Brain pericyte (primary cell): ENCODE data around the gene PTPRE.

ENCODE experiments used
- DNase-seq: peaks from one replicate; pipeline ENCODE4 v3.0.0-alpha.2; 2012; ENCODE audit warnings: low read depth, low spot score

PTPRE gene

GRCh38 chr10:127906548-127907377 lies at the start of gene PTPRE:
Gene PTPRE (plus strand): TSS chr10:127907103. CDS start chr10:128040882, 133,779 bp downstream.
- DNase-seq: no peak

GRCh38 chr10:127860592-127860991 lies 46.3 kb upstream of the PTPRE start:
- DNase-seq: no peak

GRCh38 chr10:127863231-127863825 lies 43.6 kb upstream of the PTPRE start:
- no peak for DNase-seq

GRCh38 chr10:127866276-127867013 lies 40.5 kb upstream of the PTPRE start:
- no peak for DNase-seq

- DNase-seq: no peak
Measured at GRCh38 chr10:127867805-127868204, 39.1 kb upstream of the PTPRE start.

GRCh38 chr10:127869329-127869728 lies 37.6 kb upstream of the PTPRE start:
- DNase-seq: no peak

GRCh38 chr10:127871631-127872010 lies 35.3 kb upstream of the PTPRE start:
- no peak for DNase-seq

- no peak for DNase-seq
Measured at GRCh38 chr10:127872011-127872761, 34.7 kb upstream of the PTPRE start.

- no peak for DNase-seq
Measured at GRCh38 chr10:127872871-127873600, 33.9 kb upstream of the PTPRE start.

- DNase-seq: no peak
Measured at GRCh38 chr10:127873901-127874470, 32.9 kb upstream of the PTPRE start.

- DNase-seq: no peak
Measured at GRCh38 chr10:127874671-127875448, 32.0 kb upstream of the PTPRE start.

GRCh38 chr10:127875449-127875765 lies 31.5 kb upstream of the PTPRE start:
- no peak for DNase-seq

- no peak for DNase-seq
Measured at GRCh38 chr10:127875916-127876315, 31.0 kb upstream of the PTPRE start.

- no peak for DNase-seq
Measured at GRCh38 chr10:127877116-127877515, 29.8 kb upstream of the PTPRE start.

- no peak for DNase-seq
Measured at GRCh38 chr10:127877699-127878098, 29.2 kb upstream of the PTPRE start.

GRCh38 chr10:127878475-127879055 lies 28.3 kb upstream of the PTPRE start:
- no peak for DNase-seq

GRCh38 chr10:127880557-127880956 lies 26.3 kb upstream of the PTPRE start:
- no peak for DNase-seq

- DNase-seq: no peak
Measured at GRCh38 chr10:127881262-127881661, 25.6 kb upstream of the PTPRE start.

- DNase-seq: no peak
Measured at GRCh38 chr10:127882391-127882790, 24.5 kb upstream of the PTPRE start.
